Inferior parietal cortex (tissue), 1 donor: ENCODE measurements around the gene CTRL.

ENCODE experiments used
- DNase-seq: peaks from one replicate; pipeline ENCODE4 v3.0.0-alpha.2; 2016; ENCODE audit errors: extremely low spot score

Gene CTRL

DNA sequence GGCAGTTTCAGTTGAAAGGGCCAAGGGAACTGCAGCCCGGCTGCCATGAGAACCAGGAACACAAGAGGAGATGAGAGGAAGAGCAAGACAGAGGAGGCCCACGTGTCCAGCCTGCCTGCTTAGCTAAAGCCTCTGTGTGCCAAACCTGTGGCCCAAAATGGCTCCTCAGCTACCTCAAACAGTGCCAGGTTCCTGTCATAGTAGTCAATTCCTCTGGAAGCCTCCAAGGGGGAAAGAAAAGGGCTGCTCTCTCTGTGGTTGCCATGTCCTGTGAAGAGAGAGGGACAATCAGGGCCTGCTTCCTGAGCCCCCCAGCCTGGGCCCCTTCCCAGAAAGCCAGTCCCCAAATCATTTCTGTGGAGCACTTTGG, 31.6 kb upstream of the CTRL start:
- DNase-seq, result no peak

DNA sequence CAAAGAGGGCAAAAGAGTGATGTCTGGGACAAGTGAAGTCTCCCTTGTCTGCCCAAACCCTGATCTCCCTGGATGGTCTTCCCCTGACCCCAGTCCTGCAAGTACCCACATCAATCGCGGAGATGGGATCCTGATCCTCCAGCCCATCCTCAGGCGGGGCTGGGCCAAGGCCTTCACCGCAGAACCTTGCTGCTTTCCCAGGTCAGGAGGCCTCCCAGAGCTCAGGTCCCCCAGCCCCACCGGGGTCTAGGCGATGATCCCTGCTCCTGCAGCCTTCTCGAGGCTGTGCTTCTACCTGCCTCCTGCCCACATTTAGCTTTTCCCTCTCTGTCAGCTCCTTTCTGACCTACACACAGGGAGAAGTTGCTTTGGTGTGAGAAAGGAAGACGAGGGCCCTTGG, 30.5 kb upstream of the CTRL start:
- no peak for DNase-seq

DNA sequence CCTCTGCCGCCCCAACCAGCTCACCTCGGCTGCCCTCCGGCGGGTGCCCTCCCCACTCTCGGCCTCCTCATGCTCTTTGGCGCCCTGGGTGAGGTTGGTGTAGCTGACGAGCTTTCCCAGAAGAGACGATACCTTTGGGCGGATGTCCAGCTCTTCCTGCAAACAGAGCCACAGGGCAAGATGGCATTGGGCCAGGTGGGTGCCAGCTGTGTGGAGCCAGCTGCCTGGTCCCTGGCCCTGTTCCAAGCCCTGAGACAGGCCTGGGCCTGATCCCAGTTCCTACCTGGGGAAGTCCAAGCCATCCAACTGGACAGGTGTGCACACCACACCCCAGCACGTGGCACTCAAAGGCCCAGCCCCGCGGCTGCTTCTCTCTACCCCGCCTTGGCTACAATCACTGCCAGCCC, 29.9 kb upstream of the CTRL start:
- no peak for DNase-seq

DNA sequence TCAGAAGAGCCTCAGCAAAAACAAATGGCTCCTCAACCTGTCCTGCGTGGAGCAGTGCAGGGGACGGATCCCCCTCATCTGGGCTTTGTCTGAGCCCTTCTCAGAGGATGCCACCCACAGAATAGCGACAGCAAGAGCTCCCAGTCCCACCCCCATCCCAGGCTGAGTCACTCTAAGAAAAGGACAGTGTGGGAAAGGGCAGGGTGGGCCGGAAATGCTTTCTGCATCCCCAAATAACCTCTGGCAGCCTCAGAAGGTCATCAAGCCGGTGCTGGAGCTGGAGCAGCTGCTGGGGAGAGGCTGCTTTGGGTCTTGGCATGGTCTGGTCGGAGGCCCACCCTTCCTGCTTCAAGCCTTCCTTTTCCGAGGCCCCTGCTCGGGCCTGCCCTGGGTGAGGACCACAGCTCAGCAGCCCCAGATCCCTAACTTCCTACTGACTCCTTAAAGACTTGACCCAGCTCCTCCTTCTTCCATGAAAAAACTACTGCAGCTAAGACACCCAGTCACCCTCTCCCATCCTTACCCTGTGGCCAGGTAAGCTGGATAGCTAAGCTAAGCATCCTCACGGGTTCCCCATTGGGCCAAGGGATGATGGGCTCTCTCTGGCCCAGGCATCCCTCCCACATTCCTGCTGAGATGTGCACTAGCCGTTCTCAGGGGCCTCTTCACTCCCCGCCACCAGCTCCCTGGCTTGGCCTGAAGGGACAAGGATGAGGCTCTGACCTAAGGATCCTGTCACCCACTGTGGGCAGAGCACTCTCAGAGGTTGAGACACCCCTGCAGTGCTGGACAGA, 28.1 kb upstream of the CTRL start:
- no peak for DNase-seq

DNA sequence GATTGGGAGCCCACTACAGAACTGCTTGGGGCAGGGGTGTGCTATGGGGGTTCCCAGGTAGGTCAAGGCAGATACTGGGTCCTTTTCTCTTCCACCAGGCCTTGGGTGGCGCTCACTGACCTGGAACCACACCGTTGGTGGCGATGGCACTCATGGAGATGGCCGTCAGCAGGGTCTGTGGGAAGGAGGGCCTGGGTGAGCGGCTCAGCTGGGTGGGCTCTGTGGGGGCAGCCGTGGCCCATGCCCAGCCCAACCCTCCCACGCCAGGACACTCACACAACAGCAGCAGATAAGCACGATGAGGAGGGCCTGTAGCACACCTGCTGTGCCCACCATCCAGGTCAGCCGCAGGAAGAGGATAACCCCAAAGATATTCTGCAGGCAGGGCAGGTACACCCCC, 26.0 kb upstream of the CTRL start:
- no peak for DNase-seq

DNA sequence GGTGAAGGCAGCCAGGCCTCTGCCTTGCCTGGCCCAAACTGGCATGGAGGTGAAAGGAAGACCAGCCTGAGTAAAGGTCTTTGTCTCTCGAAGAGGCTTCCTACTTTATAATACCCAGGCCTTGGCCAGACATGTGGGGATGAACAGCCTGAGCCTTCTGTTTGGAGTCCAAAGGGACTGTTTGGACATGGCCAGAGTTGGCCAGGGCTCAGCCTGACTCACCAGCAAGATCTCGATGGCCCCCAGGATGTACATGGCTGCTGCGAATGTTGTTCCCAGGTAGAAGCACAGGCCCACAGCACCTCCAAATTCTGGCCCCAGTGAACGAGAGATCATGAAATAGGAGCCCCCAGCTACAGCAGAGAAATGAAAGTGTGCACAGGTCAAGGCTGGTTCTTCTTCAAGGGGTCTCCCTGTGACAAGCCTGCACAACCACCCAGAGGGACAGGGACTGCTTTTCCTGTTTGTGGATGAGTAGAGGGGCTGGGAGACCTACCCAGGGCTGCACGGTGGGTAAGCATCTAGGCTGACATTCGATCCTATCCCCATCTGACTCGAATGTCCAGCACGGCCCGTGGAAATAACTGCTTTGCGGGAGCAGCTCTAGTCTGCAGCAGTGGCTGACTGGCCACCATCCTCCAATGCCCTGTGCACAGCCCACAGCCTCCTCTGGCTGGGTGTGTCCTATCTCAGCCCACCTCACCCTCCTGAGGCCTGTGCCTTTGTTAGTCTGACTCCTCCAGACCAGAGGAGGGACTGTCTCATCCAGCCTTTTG, 22.9 kb upstream of the CTRL start:
- DNase-seq, result no peak

DNA sequence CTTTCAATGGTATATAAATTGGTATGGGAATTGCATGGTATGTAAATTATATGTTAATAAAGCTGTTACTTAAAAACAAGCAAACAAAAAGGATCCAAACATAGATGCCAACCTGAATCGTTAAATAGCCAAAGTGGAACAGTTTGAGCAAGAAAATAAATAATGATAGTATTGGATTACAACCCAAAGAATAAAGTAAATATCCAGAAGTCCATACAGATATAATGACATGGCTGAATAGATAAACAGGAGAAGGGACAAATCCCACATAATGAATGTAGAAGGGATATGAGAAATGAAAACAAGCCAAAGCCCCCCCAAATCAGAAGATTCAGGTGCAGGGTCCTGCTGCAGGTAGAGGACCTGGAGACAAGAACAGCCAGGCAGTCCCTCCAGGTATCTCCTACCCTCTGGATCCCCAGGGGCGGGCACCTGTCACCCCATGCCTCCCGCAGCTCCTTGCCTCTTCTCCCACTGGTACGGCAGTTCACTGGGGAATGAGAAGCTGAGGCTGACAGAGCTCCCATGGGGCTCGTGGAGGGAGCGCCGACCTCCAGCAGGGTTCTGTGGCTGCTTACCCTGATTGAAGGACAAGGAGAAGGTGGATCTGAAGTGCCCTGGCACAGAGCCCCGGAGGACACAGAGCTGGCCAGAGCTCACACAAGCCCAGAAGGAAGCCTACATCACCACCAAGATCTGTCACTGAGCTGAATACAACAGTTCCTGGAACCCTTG, 22.1 kb upstream of the CTRL start:
- DNase-seq, result no peak

DNA sequence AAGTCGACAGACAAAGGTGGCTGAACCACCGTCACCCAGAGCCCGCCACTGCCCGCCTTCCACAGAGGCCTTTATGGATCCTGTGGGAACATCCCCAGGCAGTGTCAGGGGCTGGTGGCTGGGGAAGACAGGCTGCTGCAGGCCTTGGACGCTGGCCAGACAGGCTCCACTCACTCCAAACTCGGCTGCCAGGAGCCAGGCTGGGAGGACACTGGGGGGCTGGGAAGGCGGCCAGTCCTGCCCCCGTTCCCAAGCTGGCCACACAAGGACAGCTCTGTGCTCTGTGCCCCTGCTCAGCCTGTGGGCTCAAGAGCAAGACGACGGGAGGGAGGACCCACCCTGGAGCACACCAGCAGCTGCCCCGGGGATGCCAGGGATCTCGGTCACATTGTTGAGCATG, 19.8 kb upstream of the CTRL start:
- peak; percentile 67 for DNase-seq

DNA sequence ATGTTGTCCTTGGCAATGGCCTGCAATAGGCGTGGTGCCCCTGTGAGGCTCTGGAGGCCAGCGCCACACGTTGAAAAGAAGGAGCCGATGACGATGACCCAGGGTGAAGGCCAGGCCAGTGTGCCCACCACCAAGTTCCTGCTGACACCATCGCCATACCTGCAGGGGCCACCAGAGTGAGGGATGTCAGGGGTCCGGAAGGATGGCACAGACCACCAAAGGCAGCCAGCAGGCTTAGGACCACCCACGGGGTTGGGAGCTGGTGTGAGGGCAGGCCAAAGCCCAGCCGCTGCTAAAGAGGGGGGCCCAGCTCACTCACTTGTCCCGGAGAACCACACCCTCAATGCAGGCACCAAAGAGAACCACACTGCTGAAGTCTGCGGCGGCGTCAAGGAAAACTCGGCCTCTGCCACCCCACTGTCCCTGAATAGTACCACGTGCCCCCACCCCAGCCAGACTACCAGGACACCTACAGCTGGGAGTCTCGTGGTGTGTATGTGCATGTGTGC, 18.7 kb upstream of the CTRL start:
- DNase-seq, result no peak

DNA sequence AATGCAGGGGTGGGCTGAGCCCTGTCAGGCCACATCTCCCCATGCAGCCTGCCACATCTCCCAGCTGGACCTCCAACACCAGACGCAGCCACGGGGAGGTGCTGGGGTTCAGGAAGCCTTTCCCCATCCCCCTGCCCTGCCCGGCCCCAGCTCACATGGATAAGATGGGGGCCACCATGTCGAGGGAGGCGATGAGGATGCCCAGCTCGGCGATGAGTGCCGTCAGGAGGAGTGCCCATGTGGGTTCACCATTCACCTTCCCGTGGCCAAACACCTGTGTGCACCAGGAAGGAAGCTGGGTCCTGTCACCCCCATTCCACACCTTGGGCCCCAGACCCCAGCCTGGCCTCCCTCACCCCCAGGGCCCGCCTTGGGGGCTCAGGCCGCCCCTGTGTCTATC, 18.0 kb upstream of the CTRL start:
- DNase-seq, result no peak

DNA sequence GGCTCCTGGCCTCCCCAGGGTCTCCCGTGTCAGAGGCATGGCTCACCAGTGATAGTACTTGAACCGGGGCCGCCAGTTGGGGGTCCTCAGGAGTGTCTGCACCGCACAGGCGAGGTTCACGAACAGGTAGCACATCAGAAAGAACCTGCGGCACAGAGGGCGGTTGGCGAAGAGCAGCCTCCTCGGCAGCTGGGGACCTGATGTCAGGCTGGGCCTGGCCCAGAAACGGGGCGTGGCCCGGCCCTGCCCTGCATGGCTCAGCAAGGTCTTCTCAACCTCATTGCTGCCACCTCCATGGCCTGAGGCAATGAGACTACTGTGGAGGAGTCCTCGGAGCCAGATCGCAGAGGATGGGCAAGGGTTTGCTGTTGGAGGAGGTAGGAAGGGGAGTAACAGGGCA, 16.4 kb upstream of the CTRL start:
- DNase-seq, result no peak

DNA sequence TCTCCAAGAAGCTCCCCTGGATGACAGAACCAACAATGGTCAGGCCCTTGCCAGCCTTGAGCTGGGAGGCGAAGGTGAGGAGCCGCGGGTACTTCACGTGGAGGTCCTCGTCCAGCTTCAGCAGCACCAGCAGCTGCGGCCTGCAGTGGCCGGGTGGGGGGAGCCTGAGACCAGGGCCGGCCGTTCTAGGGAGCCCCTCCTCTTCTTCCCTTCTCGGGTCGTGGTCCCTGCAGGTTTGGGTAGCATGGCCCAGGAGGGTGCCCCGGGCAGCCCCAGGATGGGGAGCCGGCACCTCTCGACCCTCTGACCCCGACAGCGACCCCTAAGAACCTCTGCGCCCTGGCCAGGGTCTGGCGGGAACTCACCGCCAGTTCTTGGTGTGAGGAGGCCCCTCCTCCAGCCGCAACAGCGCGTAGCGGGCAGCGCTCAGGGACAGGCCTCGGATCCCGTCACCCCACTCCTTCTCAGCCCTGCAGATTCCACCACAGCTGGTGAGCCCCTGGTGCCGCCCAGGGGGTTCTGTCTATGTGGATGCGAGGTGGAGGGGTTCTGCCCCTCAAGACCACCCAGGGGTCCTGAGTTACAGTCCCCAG, 15.4 kb upstream of the CTRL start:
- DNase-seq, result no peak

DNA sequence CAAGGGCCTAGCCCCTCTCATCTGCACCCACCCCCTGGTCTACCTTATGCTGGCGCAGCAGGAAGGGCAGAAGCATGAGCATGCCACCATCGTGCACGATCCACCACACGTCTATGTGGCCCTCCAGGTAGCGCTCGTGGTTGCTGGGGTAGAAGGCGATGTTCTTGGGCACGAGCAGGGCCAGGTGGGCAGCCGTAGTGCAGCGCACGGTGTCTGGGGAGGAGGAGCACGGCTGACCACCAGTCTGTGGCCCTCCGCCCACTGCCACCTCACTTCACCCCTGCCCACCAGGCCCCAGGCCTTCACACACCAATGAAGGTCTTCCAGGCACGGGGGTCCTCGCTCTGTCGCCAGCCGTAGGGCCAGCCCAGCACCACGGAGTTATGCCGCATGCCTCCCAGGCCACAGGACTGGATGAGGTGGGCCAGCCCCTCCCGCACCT, 14.5 kb upstream of the CTRL start:
- DNase-seq, result no peak

DNA sequence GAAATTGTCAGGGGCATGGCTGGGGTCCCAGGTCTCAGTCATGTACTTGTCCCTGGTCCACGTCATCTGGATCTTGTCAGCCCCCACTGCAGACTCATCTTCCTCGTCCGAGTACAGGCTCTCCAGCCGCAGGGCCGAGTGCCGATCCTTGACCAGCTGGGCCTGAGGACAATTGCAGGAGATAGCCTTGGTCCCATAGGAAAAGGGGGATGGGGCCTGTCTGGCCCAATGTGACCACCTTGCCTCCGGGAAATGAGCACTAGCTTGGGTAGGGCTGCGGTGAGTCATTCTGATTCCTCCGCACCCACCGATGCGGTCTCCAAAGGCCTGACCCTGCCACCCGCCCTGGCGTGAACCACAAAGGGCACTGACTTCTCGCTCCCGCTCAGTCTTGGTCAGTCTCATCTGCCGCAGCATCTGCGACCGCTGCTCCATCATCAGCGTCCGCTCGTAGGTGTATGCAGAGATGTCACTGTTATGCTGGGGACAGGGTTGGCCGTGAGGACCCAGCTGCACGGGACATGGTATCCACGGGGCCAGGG, 13.8 kb upstream of the CTRL start:
- no peak for DNase-seq

DNA sequence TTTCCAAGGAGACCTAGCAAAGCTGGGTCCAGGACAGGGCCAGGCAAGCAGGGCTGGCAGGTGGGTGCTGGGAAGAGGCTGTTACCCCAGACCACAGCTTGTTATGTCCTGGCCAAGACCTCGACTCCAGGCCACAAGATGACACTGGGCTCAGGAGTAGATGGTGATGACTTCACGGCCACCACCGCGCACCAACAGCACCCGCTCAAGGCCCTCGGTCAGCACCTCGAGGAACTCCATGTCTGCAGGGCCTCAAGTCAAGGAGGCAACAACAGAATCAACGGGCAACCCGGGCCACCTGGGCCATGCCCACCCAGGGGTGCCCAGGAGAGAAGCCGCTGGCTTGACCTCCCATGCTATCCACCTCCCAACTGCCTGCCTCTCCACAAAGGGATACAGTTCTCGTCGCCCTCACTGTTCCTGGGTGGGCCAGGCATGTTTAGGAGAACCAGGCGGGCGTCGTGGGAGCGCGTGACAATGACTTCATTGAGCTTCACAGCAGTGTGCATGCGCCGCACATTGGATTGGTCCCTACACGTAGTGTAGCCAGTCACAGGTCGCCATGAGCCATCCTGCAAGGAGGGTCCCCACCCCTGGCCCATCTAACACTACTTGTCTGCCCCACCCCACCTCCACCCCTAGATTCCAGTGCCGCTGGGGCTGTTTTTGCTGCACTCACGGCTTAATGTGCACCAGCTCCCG, 13.2 kb upstream of the CTRL start:
- no peak for DNase-seq

DNA sequence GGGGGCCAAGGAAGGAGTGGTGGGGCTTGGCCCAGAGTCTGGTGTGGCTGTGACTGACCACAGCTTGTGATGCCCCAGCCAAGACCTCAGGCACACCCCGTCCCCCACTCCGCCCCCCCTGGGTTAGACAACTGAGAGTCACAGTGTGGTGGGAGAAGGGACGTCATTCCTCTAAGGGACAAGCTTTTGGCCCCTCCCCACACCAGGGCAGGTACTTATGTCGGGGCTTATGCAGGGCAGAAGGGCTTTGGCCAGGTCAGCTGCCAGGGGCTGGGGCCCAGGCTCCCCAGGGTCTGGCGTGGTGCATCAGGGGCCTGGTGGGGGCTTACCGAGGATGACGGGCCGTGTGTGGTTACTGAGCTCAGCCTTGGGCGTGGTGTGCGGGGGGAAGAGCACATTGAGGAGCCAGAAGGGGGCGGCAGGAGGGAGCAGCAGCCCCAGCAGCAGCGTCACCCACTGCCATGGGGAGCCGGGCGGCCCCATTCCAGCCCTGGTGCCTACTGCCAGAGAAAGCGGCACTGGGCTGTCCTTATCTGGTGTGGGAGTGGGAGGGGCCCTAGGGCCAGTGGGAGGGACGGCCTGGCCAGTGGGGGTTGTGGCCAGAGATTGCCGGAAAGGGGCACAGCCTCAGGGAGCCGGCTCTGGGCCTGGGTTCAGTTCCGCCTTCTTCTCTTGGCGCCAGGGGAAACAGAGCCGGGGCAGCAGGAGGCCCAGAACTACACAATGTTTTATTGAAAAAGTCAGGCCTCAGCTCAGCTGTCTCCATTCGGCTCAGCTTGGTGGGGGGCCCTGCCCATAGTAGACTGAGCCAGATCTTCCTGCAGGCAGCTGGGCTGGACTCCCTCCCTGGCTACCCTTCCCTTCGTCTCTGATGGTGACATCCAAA, 12.2 kb upstream of the CTRL start, which contains the start of gene LCAT:
LCAT (minus strand) TSS at position 502 of the 886 bp plus-strand sequence; CDS start at position 483, 19 bp downstream.
- peak; percentile 47 for DNase-seq

DNA sequence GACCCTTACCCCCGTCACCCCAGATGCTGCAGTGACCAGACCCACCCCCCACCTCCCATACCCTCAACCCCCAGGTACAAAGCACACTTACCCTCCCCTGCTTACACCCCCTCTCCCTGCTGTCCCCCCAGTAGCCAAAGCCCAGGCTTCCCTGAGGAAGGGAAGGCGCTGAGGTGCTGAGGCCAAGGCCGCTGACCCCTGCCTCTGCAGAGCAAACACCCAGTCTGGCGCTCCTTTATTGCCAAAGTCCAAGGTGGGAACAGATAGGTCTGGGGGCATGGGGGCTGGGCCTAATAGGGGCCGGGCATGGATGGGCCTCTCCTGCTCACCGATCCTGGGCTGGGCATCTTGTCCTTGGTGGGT, 11.6 kb upstream of the CTRL start:
- DNase-seq, result no peak

DNA sequence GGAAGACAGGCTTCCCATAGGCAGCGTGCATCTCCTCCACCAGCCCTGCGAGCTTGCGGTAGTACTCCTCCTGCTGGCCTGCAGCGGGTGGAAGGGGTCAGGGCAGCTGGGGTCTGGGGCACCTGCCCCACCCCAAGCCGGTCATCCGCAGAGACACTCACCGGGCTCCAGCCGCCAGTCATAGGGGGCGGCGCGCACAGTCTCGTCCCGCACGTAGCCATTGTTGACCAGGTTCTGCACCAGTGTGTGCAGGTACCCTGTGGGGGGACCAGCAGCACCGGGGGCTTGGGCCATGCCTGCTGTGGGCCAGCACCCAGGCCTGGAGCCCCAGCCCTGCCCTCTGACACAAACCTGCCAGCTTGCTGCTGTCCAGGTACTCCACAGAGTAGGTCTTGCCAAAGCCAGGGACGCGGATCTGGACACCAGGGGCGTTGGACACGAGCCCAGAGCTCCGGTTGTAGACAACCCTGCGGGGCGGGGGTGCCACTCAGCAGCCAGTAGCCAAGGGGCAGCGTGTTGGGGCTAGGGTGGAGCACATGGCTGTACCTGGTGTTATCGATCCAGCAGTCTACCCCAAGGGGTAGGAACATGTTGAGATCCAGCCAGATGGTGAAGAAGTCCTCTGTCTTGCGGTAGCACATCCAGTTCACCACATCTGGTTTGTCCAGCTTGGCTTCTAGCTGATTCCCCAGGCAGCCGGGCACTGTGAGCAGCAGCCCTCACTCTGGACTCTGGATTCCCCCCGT, 11.0 kb upstream of the CTRL start:
- DNase-seq, result no peak

DNA sequence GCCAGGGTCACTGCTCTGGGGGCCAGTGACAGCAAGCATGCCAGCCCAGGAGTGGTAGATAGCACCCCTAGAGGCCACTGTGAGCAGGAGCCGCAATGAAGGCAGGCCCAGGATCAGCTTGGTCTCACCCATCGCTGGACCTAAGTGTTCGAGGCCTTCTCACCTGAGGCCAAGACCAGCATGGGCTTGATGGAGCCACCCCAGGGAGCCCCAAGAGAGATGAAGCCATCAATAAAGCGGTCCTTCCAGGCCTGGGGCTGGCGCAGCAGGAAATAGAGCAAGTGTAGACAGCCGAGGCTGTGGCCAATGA, 10.5 kb upstream of the CTRL start:
- no peak for DNase-seq
